ENCODE measurements around the gene PRR23E.

Gene PRR23E

DNA sequence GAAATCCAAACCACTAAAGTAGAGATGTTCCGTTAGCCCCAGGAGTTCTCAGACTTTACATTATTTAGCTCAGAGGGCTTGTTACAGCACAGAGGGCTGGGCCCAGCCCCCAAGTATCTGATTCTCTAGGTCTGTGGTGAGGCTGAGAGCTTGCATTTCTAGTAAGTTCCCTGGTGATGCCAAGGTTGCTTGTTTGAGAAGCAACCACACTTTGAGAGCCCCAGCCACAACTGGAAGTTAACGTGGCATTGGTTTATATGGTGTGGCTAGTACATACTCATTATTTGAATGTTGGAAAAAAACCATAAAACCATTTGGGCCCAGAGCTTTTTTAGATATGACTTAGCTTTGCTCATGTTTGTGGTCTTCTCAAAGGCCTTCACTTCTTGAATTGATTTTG, 35.9 kb downstream of the PRR23E start:
- peak in 1 of 5 experiments; percentile 47 for DNase-seq

DNA sequence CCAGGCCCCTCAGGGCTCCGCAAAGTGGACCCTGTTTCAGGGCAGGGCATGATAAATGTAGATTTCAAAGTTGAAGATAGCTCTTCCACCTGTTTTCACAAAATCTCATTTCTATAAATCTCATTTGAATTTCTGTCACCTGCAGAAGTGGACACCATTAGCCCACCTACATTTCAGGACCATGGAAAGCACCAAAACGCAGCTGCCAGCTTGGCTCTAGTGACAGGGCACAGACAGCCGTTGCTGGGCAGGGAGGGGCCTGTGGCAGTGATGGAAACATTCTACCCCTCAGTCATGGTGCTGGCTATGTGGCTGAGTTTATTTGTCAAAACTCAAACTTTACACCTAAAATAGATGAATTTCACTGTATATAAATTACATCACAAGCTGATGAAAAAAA, 40.4 kb downstream of the PRR23E start:
- peak in 1 of 5 experiments; percentile 19 for DNase-seq

DNA sequence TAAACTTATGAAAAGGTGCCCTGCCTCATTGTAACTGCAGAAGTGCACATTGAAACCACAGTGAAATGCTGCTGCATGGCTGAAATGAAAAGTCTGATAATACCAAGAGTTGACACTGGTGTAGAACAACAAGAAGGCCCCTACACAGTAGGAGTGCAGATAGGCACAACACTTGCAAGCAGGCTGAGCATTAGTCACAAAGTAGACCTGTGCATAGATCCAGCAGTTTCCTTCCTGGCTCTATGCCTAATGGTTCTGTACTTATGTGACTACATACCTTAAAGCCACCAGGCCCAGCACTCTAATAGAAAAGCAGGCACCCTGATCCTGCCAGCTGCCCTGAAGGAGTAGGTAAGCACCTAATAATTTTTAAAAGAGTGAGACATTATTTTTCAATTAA, 41.8 kb downstream of the PRR23E start:
- no peak for DNase-seq

GRCh38 chr3:127235706-127236105, 42.8 kb downstream of the PRR23E start:
- DNase-seq: no peak

- DNase-seq: no peak
These were observed 44.9 kb downstream of the PRR23E start for GRCh38 chr3:127237835-127238234.

GRCh38 chr3:127238602-127239001, 45.7 kb downstream of the PRR23E start:
- no peak for DNase-seq

- no peak for DNase-seq
These were observed 54.4 kb downstream of the PRR23E start for GRCh38 chr3:127247292-127247691.
